Epithelial cell of esophagus (primary cell): ENCODE measurements around the gene MGRN1.

Source experiments
- DNase-seq: peaks from one replicate; pipeline ENCODE4 v3.0.0; 2010; ENCODE audit warnings: low read depth
- H3K4me3 ChIP-seq: 2 replicates; pipeline ENCODE4 v1.5.1; 2011; ENCODE audit warnings: mild to moderate bottlenecking, low read length, control low read depth
- TF ChIP-seq, protein P1 (sequence below): IDR thresholded peaks from 2 replicates; pipeline ENCODE4 v1.5.1; 2011; ENCODE audit warnings: low read depth, mild to moderate bottlenecking, low read length, control low read depth, inconsistent platforms; ENCODE audit not compliant: insufficient read depth; ENCODE audit errors: missing control alignments

MGRN1 gene

DNA sequence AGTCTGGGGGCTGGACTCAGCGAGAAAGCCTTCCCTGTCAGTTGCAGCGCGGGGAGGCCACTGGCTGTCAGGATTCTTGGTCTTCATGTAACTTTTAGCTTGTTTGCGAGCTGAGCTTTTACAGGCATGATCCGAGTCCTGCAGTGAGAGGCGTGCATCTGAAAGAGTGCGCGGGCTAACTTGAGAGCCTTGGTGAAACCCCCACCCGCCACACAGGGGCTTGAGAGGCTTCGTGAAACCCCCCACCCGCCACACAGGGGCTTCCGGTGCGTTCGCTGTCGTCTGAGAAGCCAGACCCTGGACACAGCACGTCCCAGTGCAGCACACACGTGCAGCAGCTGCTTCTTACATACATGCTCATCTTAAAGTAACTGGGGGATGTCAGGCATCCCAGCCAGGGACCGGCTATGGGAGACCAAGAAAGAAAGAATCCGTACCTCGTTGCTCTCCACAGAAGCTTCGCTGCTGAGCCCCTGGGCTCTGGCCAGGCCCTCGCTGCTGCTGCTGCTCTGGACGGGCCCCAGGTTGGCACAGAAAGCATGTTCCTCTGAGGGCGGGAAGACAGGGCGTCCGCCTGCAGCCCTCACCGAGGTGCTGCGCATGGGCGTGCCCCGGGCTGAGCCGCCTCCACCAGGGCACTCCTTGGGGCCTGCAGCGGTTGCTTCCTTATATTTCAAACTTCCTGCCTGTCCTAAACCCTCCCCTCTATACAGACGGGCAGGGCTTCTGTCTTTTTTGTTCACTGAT, 76.5 kb downstream of the MGRN1 start:
- TF ChIP-seq, protein P1, sequence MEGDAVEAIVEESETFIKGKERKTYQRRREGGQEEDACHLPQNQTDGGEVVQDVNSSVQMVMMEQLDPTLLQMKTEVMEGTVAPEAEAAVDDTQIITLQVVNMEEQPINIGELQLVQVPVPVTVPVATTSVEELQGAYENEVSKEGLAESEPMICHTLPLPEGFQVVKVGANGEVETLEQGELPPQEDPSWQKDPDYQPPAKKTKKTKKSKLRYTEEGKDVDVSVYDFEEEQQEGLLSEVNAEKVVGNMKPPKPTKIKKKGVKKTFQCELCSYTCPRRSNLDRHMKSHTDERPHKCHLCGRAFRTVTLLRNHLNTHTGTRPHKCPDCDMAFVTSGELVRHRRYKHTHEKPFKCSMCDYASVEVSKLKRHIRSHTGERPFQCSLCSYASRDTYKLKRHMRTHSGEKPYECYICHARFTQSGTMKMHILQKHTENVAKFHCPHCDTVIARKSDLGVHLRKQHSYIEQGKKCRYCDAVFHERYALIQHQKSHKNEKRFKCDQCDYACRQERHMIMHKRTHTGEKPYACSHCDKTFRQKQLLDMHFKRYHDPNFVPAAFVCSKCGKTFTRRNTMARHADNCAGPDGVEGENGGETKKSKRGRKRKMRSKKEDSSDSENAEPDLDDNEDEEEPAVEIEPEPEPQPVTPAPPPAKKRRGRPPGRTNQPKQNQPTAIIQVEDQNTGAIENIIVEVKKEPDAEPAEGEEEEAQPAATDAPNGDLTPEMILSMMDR = no peak
- DNase-seq = no peak
- H3K4me3 ChIP-seq = no peak overlapping the region

GRCh38 chr16:4701791-4702465, 77.3 kb downstream of the MGRN1 start:
- no peak overlapping the region for H3K4me3 ChIP-seq
- DNase-seq = no peak
- TF ChIP-seq, protein P1 = no peak

DNA sequence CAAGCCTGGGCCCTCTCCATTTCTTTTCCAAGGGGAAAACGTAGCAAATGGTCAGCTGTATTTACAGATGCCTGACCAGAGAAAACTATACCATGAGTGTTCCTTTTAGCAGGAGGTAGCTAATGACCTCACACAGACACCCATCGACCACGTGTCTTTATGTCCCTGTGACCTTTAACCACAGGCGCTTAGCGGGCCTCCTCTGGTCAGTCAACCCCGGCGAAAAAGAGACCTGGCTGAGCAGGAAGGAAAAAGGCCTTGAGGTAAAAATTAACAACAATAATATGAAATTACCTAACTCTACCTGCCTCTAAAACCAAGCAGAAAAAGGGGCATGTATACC, 77.8 kb downstream of the MGRN1 start:
- no peak for DNase-seq
- H3K4me3 ChIP-seq = no peak overlapping the region
- TF ChIP-seq, protein P1 = no peak

DNA sequence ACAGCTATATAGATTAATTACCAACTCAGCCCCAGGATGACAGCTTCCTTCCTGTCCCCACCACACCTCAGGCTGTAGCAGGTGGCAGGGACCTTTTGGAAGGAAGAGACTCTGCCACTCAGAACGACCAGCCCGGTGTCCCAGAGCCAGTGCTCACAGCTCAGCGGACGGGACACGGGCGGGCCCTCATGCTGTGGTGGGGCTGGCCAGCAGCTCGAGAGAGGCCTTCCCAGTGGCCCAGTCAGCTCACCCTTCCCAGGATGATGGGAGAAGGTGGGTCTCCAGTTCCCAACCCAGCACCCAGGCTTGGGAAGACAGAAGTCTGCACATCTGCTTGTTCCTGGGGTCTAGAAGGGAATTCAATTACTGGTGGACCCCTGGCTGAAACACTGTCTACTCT, 79.3 kb downstream of the MGRN1 start:
- H3K4me3 ChIP-seq = no peak overlapping the region
- TF ChIP-seq, protein P1 = no peak
- no peak for DNase-seq

GRCh38 chr16:4704491-4704890, 79.9 kb downstream of the MGRN1 start:
- no peak for DNase-seq
- TF ChIP-seq, protein P1 = no peak
- no peak overlapping the region for H3K4me3 ChIP-seq

- no peak for DNase-seq
- TF ChIP-seq, protein P1 = no peak
- no peak overlapping the region for H3K4me3 ChIP-seq
Measured at GRCh38 chr16:4704913-4705312, 80.3 kb downstream of the MGRN1 start.
